RWPE1 (cell line): ENCODE measurements around the gene CHST3.
A peak's percentile ranks its signal among the peaks of the same experiment; 100 is the strongest.
"Not testable (repeated sequence)": the region's sequence is repeated elsewhere in the genome, so short reads cannot be mapped to it uniquely, and the experiment has no call there.

Experiments used
- CTCF ChIA-PET: fragments of 350-600 bp; sonication (Branson Sonifier 250); formaldehyde crosslinking; extraction: SDS; loops from one replicate; lab custom pipeline; 2021; lab: Yijun Ruan, JAX
- POLR2A ChIA-PET: fragments of 400-600 bp; formaldehyde crosslinking; extraction: SDS; loops from one replicate; lab custom pipeline; 2020; ENCODE audit warnings: antibody characterized with exemption; ENCODE audit not compliant: low non-redundant PET; lab: Yijun Ruan, JAX
- DNase-seq: peaks from one replicate; pipeline ENCODE4 v3.0.0; 2012; ENCODE audit warnings: low spot score
- H3K27ac ChIP-seq: fragments of 450-650 bp; 2 replicates; pipeline ENCODE4 v1.5.1; 2017
- CTCF ChIP-seq: fragments of 450-650 bp; conservative IDR thresholded peaks from 2 replicates; pipeline ENCODE4 v1.5.1; 2017; ENCODE audit warnings: low read depth, mild to moderate bottlenecking

Gene CHST3

DNA sequence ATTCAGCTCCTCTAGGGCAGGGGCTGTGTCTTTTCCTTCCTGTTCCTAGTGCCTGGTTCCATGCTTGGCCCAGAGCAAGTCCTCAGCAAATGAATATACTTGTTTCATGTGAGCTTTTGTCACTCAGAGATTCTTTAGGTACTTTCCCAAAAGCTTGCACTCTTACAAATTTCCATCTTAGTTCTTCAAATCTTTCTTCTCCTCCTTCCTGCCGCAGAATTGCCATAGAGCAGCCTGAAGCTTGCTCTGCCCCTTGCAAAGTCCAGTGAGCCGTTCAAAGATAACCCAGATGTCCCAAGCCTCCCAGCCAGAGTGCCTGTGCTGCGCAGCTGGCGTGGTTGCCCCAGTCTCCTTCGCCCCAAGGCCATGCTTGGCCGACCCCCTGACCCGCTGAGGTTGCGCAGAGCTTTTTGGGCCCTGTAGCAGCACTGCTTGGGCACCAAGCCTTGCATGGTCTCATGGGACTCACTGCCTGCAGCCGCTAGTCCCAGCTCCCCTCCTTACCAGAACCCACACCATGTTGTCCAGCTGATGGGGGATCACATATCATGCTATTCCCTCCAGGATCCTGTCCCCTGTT lies 20.7 kb downstream of the CHST3 start:
- ChIA-PET POLR2A (no interaction called here), CTCF (interaction anchor here (0.6 to 1.0 kb wide), 4 partner anchors 22 to 254 kb away, joined by 3 to 5 read pairs (median 4); no protein-coding TSS in a partner anchor)
- DNase-seq: no peak
- TF ChIP-seq CTCF: no peak
- H3K27ac ChIP-seq: peak overlapping the region; percentile 52

DNA sequence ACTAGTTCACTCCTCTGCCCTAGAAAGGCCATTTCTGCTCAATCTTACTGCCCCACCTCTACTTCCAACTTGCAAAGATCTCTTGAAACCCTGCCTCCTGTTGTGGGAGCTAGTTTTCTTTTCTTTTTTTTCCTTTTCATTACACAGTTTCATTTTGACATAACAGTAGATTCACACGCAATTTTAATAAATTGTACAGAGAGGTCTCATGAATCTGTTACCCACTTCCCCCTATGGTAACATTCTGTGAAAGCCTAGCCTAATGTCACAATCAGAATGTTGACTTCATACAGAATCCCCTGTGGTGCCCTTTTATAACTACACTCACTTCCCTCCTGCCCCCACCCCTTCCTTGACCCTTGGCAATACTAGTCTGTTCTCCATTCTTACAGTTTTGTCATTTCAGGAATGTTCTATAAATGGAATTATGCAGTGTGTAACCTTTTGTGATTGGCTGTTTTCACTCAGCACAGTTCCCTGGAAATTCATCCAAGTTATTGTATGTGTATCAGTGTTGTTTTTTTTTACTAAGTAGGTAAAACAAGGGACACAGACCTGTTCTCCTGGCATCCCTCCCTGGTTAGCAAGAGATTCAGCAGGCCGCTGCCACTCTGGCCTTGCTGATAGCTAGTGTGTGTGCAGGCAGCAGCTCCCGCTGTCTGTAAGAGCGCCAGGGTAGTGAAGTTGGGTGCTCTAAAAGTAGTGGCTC lies 21.5 kb downstream of the CHST3 start:
- DNase-seq: no peak

GRCh38 chr10:71988895-71989294 lies 24.7 kb downstream of the CHST3 start:
- POLR2A ChIA-PET, DNase-seq: not testable (repeated sequence)
- CTCF ChIA-PET: interaction anchor here (0.7 to 1.1 kb wide), 2 partner anchors 18 to 93 kb away, joined by 3 to 6 read pairs; no protein-coding TSS in a partner anchor

More for the DNA sequence above, 21.5 kb downstream of the CHST3 start:
- CTCF ChIA-PET: interaction anchor here (0.6 to 1.3 kb wide), 5 partner anchors 9 to 255 kb away, joined by 3 to 5 read pairs (median 4); no protein-coding TSS in a partner anchor
- no peak for TF ChIP-seq CTCF
- H3K27ac ChIP-seq: peak overlapping the region; percentile 39
- POLR2A ChIA-PET: no interaction called here

GRCh38 chr10:71989661-71990454 lies 25.7 kb downstream of the CHST3 start:
- CTCF ChIA-PET: no interaction called here
- TF ChIP-seq CTCF: no peak
- POLR2A ChIA-PET: no interaction called here
- DNase-seq: no peak
- H3K27ac ChIP-seq: peak overlapping the region; percentile 86

More at GRCh38 chr10:71988895-71989294, 24.7 kb downstream of the CHST3 start:
- H3K27ac ChIP-seq: peak overlapping the region; percentile 61

DNA sequence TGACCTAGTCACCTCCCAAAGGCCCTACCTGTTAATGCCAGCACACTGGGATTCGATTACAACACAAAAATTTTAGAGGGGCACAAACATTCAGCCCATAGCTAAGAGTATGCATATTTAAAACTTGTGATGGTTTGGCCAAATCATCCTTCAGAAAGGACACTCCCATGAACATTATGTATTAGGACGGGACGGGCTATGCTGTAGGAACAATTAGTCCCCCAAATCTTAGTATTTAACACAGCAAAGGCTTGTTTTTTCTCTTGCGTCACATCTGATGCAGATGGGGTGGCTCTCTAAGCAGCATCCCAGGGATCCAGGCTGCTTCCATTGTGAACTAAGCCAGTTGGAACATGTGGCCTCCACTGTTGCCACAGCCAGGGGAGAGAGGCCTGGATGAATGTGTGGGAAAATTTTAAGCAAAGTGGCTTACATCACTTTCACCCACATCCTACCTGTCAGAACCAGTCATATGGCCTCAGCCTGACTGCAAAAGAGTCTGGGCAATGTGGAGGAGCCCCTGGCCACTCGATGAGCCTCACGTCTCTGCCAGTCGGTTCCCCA lies 26.6 kb downstream of the CHST3 start:
- ChIA-PET CTCF (no interaction called here), POLR2A (no interaction called here)
- peak overlapping the region; percentile 86 for H3K27ac ChIP-seq
- no peak for TF ChIP-seq CTCF
- peak; percentile 40 for DNase-seq

- no peak for TF ChIP-seq CTCF
- peak overlapping the region; percentile 59 for H3K27ac ChIP-seq
- no peak for DNase-seq
- CTCF ChIA-PET: interaction anchor here (0.5 to 1.0 kb wide), 5 partner anchors 13 to 1879 kb away, joined by 3 to 5 read pairs (median 4); no protein-coding TSS in a partner anchor
- POLR2A ChIA-PET: interaction anchor here (0.6 to 1.0 kb wide), 2 partner anchors 25 to 226 kb away, joined by 4 to 6 read pairs; no protein-coding TSS in a partner anchor
These were observed 31.3 kb downstream of the CHST3 start for GRCh38 chr10:71995449-71995848.
